Mesenchymal stem cell (in vitro differentiated cells and primary cell): ENCODE measurements around the gene PPP1R13B.

ENCODE experiments used
- DNase-seq: peaks from one replicate; pipeline ENCODE4 v3.0.0-alpha.2; 2013
- H2AFZ ChIP-seq: one replicate; pipeline ENCODE4 v1.6.1; 2013; ENCODE audit warnings: low read depth, mild to moderate bottlenecking, control low read depth, inconsistent platforms, low read length, moderate library complexity
- H2AK5ac ChIP-seq: 2 replicates; pipeline ENCODE4 v1.6.1; 2013; ENCODE audit warnings: low read length, moderate library complexity, mild to moderate bottlenecking, inconsistent platforms; ENCODE audit not compliant: severe bottlenecking
- H2BK120ac ChIP-seq: one replicate; pipeline ENCODE4 v1.6.1; 2013; ENCODE audit warnings: low read depth, mild to moderate bottlenecking, inconsistent platforms, low read length, moderate library complexity
- H2BK12ac ChIP-seq, 2 experiments: one replicate each; pipeline ENCODE4 v1.6.1; 2013; ENCODE audit warnings: inconsistent platforms in 2 of 2, low read length in 2 of 2, mild to moderate bottlenecking in 2 of 2, moderate library complexity in 2 of 2, control low read depth in 1 of 2
- H2BK15ac ChIP-seq: one replicate; pipeline ENCODE4 v1.6.1; 2013; ENCODE audit warnings: mild to moderate bottlenecking, low read depth, inconsistent platforms; ENCODE audit not compliant: poor library complexity, severe bottlenecking
- H2BK5ac ChIP-seq: 2 replicates; pipeline ENCODE4 v1.6.1; 2013; ENCODE audit warnings: low read depth, mild to moderate bottlenecking, low read length, control low read depth, inconsistent platforms; ENCODE audit not compliant: poor library complexity, severe bottlenecking
- H3K14ac ChIP-seq, 2 experiments: one replicate each; pipeline ENCODE4 v1.6.1; 2013; ENCODE audit warnings: inconsistent platforms in 2 of 2, low read length in 2 of 2, control low read depth in 1 of 2, mild to moderate bottlenecking in 1 of 2, moderate library complexity in 1 of 2
- H3K18ac ChIP-seq, 2 experiments: one replicate each; pipeline ENCODE4 v1.6.1; 2013; ENCODE audit warnings: inconsistent platforms in 2 of 2, low read length in 2 of 2, control low read depth in 1 of 2, low read depth in 1 of 2, mild to moderate bottlenecking in 1 of 2
- H3K23ac ChIP-seq, 2 experiments: one replicate each; pipeline ENCODE4 v1.6.1; 2013; ENCODE audit warnings: inconsistent platforms in 2 of 2, low read length in 2 of 2, mild to moderate bottlenecking in 2 of 2, moderate library complexity in 2 of 2, control low read depth in 1 of 2
- H3K27ac ChIP-seq: 2 replicates; pipeline ENCODE4 v1.5.1; 2013; ENCODE audit warnings: mild to moderate bottlenecking, moderate library complexity, low read length, control low read depth, inconsistent platforms; ENCODE audit not compliant: poor library complexity, severe bottlenecking
- H3K27me3 ChIP-seq, 2 experiments: 2 replicates each; pipeline versions ENCODE4 v1.6.1 to v1.7.0; 2013; ENCODE audit warnings: low read length in 2 of 2, mild to moderate bottlenecking in 2 of 2, moderate library complexity in 2 of 2, control low read depth in 1 of 2, inconsistent platforms in 1 of 2; ENCODE audit not compliant: control insufficient read depth in 1 of 2, insufficient read depth in 1 of 2
- H3K36me3 ChIP-seq, 2 experiments: 2 replicates each; pipeline versions ENCODE4 v1.6.1 to v1.7.0; 2013; ENCODE audit warnings: low read length in 2 of 2, control low read depth in 1 of 2, inconsistent platforms in 1 of 2, low read depth in 1 of 2, mild to moderate bottlenecking in 1 of 2; ENCODE audit not compliant: insufficient read depth in 2 of 2, control insufficient read depth in 1 of 2
- H3K4ac ChIP-seq, 2 experiments: one replicate each; pipeline ENCODE4 v1.6.1; 2013; ENCODE audit warnings: inconsistent platforms in 2 of 2, low read length in 2 of 2, mild to moderate bottlenecking in 2 of 2, moderate library complexity in 2 of 2, control low read depth in 1 of 2, low read depth in 1 of 2
- H3K4me1 ChIP-seq: 2 replicates; pipeline ENCODE4 v1.6.1; 2013; ENCODE audit warnings: low read depth, low read length, control low read depth; ENCODE audit not compliant: control insufficient read depth, insufficient read depth
- H3K4me2 ChIP-seq: 2 replicates; pipeline ENCODE4 v1.6.1; 2013; ENCODE audit warnings: low read length, mild to moderate bottlenecking, inconsistent platforms; ENCODE audit not compliant: poor library complexity, severe bottlenecking
- H3K4me3 ChIP-seq, 2 experiments: 2 replicates each; pipeline versions ENCODE4 v1.5.1 to v1.7.0; 2013; ENCODE audit warnings: low read length in 2 of 2, mild to moderate bottlenecking in 2 of 2, control low read depth in 1 of 2, low read depth in 1 of 2; ENCODE audit not compliant: insufficient read depth in 1 of 2
- H3K79me1 ChIP-seq: replicated peaks from 2 replicates; pipeline ENCODE4 v1.6.1; 2013; ENCODE audit warnings: mild to moderate bottlenecking, control low read depth, low read length, inconsistent platforms; ENCODE audit not compliant: poor library complexity, severe bottlenecking
- H3K9ac ChIP-seq: 2 replicates; pipeline ENCODE4 v1.7.0; 2013; ENCODE audit warnings: mild to moderate bottlenecking, low read length, moderate library complexity
- H3K9me3 ChIP-seq: 2 replicates; pipeline ENCODE4 v1.7.0; 2013; ENCODE audit warnings: mild to moderate bottlenecking, low read length; ENCODE audit not compliant: control insufficient read depth
- H4K8ac ChIP-seq: one replicate; pipeline ENCODE4 v1.6.1; 2013; ENCODE audit warnings: inconsistent platforms, mild to moderate bottlenecking, low read length, moderate library complexity
- H4K91ac ChIP-seq: one replicate; pipeline ENCODE4 v1.6.1; 2013; ENCODE audit warnings: mild to moderate bottlenecking, low read length, inconsistent platforms
- WGBS: methylation state at CpG from one replicate; pipeline ENCODE4 v1.1.7; 2013; ENCODE audit warnings: mixed read lengths; 5-methylcytosine and 5-hydroxymethylcytosine counted together

Gene PPP1R13B

DNA sequence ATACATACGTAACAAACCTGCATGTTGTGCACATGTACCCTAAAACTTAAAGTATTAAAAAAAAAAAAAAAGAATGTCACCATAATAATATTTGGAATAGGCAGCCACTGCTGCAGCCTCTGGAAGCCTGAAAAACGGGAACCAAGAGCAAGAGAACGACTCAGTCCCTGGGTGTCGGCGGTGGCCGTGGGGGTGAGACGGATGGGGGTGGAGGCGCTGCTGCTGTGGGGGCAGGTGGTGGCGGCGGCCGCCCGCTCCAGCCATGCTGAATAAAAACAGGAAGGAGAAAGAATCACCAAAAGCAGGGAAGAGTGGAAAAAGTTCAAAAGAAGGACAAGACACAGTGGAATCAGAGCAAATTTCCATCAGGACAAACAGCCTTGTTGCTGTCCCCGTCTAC is 84.8 kb downstream of the PPP1R13B start:
- H2BK5ac ChIP-seq, result no peak overlapping the region
- no peak overlapping the region for H2AK5ac ChIP-seq
- peaks cover 4% of the 10 kb centered on the region for H3K4me1 ChIP-seq
- no peak overlapping the region for H4K8ac ChIP-seq
- no peaks in the 10 kb centered on the region for H3K79me1 ChIP-seq
- H2AFZ ChIP-seq, result no peak overlapping the region
- H3K9ac ChIP-seq, result no peak overlapping the region
- H3K4me3 ChIP-seq, result no peak overlapping the region
- no peak overlapping the region for H3K23ac ChIP-seq
- no peaks in the 10 kb centered on the region for H3K9me3 ChIP-seq
- no peak overlapping the region for H2BK12ac ChIP-seq
- no peak overlapping the region for H3K18ac ChIP-seq
- H3K4ac ChIP-seq, result no peak overlapping the region
- no peak overlapping the region for H4K91ac ChIP-seq
- no peak for DNase-seq
- H3K36me3 ChIP-seq, result no peaks in the 10 kb centered on the region
- H3K4me2 ChIP-seq, result no peak overlapping the region
- no peak overlapping the region for H2BK120ac ChIP-seq
- no peak overlapping the region for H3K14ac ChIP-seq
- WGBS, result 82% methylated on average over 8 of the region's 13 CpGs
- H3K27ac ChIP-seq, result no peak overlapping the region
- no peaks in the 10 kb centered on the region for H3K27me3 ChIP-seq
- no peak overlapping the region for H2BK15ac ChIP-seq

DNA sequence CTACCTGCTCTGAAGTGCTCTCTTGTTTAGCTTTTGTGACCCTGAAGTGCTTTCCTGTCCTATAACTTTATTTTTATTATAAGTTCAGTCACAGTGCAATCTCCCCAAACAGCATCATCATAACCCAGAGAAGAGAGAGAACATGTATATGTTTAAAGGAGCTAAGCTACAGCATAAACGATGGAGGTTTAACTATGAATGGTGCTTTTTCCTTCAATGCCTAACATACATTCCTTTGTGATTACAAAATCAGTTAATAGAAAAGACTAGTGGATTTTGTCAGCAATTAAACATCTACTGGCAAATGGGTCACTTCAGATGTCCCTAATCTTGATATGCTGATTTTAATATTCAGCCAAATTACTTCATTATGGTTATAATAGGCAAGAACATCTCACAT is 85.3 kb downstream of the PPP1R13B start:
- H4K91ac ChIP-seq, result no peak overlapping the region
- no peak overlapping the region for H2AK5ac ChIP-seq
- DNase-seq, result no peak
- H3K9me3 ChIP-seq, result no peaks in the 10 kb centered on the region
- no peak overlapping the region for H3K9ac ChIP-seq
- H2BK120ac ChIP-seq, result no peak overlapping the region
- no peak overlapping the region for H3K18ac ChIP-seq
- no peak overlapping the region for H2AFZ ChIP-seq
- H2BK12ac ChIP-seq, result no peak overlapping the region
- no peaks in the 10 kb centered on the region for H3K36me3 ChIP-seq
- no peak overlapping the region for H2BK5ac ChIP-seq
- no peak overlapping the region for H2BK15ac ChIP-seq
- H3K79me1 ChIP-seq, result no peaks in the 10 kb centered on the region
- H3K4me1 ChIP-seq, result peaks cover 4% of the 10 kb centered on the region
- H4K8ac ChIP-seq, result no peak overlapping the region
- H3K4me3 ChIP-seq, result no peak overlapping the region
- no peak overlapping the region for H3K14ac ChIP-seq
- H3K4me2 ChIP-seq, result no peak overlapping the region
- no CpG with 5 or more reads among the region's 1 CpG for WGBS
- peak overlapping the region; percentile 23 for H3K27ac ChIP-seq
- no peaks in the 10 kb centered on the region for H3K27me3 ChIP-seq
- no peak overlapping the region for H3K23ac ChIP-seq
- no peak overlapping the region for H3K4ac ChIP-seq

DNA sequence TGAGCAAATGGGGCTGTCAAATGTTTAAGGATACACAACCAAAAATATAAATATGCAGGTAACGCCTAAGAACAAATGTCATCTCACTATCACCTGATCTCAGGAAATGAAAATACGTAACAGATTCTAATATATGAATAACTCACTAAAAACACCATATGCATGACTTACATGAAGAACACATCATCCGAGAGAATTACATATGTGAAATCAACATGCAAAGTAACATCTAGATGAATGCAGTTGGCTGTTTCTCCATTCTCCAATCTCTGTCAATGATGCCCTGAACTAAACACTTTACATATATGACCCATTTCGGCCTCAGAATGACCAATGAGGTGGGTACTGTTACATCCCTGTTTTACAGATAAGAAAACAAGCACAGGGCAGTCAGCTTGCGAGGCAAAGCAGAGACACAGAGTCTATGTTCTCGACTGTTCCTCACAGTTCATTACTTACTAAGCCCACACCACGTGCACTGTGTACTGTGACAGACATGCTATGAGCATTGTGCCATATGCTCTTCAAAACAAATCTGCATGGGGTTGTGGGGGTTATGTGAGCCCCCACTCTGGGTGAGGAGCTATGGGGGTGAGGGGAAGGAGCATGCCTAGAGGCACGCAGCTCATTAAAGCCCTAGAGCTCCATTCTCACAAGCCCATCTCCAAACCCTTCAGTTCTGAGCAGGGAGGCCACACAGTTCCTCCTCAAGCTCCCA is 89.2 kb downstream of the PPP1R13B start:
- Histone ChIP-seq H3K23ac (no peak overlapping the region), H3K9ac (no peak overlapping the region), H3K4me1 (peaks cover 4% of the 10 kb centered on the region), H2AK5ac (no peak overlapping the region), H4K91ac (no peak overlapping the region), H2BK12ac (no peak overlapping the region), H3K79me1 (no peaks in the 10 kb centered on the region), H2BK120ac (no peak overlapping the region), H3K27ac (no peak overlapping the region), H3K18ac (no peak overlapping the region), H3K4me3 (no peak overlapping the region), H4K8ac (no peak overlapping the region), H2BK15ac (no peak overlapping the region), H3K27me3 (no peaks in the 10 kb centered on the region), H3K4ac (no peak overlapping the region), H2BK5ac (no peak overlapping the region), H2AFZ (no peak overlapping the region), H3K4me2 (no peak overlapping the region), H3K14ac (no peak overlapping the region), H3K9me3 (no peaks in the 10 kb centered on the region), H3K36me3 (no peaks in the 10 kb centered on the region)
- no peak for DNase-seq
- 90% methylated on average over 6 of the region's 8 CpGs for WGBS

DNA sequence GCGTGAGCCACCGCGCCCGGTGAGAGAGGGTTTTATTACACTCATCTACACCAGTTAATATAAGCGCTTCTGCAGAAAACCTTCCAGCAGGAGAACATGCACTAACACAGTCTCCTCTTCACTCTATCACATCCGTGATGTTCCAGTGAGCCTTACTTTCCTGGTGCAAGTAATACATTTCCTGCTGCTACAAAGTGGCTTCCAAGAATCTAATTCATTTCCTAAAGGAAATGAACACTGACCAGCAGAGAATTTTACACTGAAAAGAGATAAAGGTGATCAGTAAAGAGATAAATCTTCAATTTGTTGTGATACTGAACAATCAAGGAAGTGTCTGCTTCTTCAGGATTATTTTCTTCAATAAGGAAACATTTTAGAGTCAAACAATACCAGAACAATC is 92.3 kb downstream of the PPP1R13B start:
- no peak overlapping the region for H2BK120ac ChIP-seq
- H3K36me3 ChIP-seq, result no peaks in the 10 kb centered on the region
- no peaks in the 10 kb centered on the region for H3K27me3 ChIP-seq
- H3K9ac ChIP-seq, result no peak overlapping the region
- no peak overlapping the region for H2BK12ac ChIP-seq
- no peak overlapping the region for H2AFZ ChIP-seq
- H3K9me3 ChIP-seq, result no peaks in the 10 kb centered on the region
- H3K18ac ChIP-seq, result no peak overlapping the region
- no peak overlapping the region for H3K4me2 ChIP-seq
- no peak overlapping the region for H4K91ac ChIP-seq
- no peak overlapping the region for H2AK5ac ChIP-seq
- no peaks in the 10 kb centered on the region for H3K79me1 ChIP-seq
- no peaks in the 10 kb centered on the region for H3K4me1 ChIP-seq
- no peak overlapping the region for H3K14ac ChIP-seq
- H2BK5ac ChIP-seq, result no peak overlapping the region
- H4K8ac ChIP-seq, result no peak overlapping the region
- no peak overlapping the region for H2BK15ac ChIP-seq
- 85% methylated on average over 6 of the region's 6 CpGs for WGBS
- no peak for DNase-seq
- H3K27ac ChIP-seq, result no peak overlapping the region
- H3K23ac ChIP-seq, result no peak overlapping the region
- no peak overlapping the region for H3K4me3 ChIP-seq
- H3K4ac ChIP-seq, result no peak overlapping the region
